DND-41 (cell line): ENCODE measurements around the gene PIK3R4.

Experiments used
- ATAC-seq: fragments of 200-7000 bp; cut with Tn5 transposase; 3 replicates; pipeline ENCODE4 v1.9.1; 2021; ENCODE audit warnings: low read depth; ENCODE audit not compliant: insufficient read depth
- DNase-seq: peaks from one replicate; pipeline ENCODE4 v3.0.0-alpha.2; 2020
- H2AFZ ChIP-seq: 2 replicates; pipeline ENCODE4 v1.6.0; 2012; ENCODE audit warnings: low read depth, low read length
- H3K27ac ChIP-seq: 2 replicates; pipeline ENCODE4 v1.5.1; 2012; ENCODE audit warnings: low read length, inconsistent platforms
- H3K27me3 ChIP-seq: fragments of 200-600 bp; sonication (generic); 2 replicates; pipeline ENCODE4 v1.6.0; 2012; ENCODE audit warnings: low read length, mild to moderate bottlenecking, inconsistent platforms; ENCODE audit not compliant: insufficient read depth, poor library complexity
- H3K36me3 ChIP-seq: 2 replicates; pipeline ENCODE4 v1.5.1; 2012; ENCODE audit warnings: low read length, inconsistent platforms; ENCODE audit not compliant: insufficient read depth
- H3K4me1 ChIP-seq: 2 replicates; pipeline ENCODE4 v1.5.1; 2012; ENCODE audit warnings: mild to moderate bottlenecking, low read length; ENCODE audit not compliant: insufficient read depth
- H3K4me2 ChIP-seq: 2 replicates; pipeline ENCODE4 v1.6.0; 2012; ENCODE audit warnings: mild to moderate bottlenecking, moderate library complexity, low read length, inconsistent platforms; ENCODE audit not compliant: insufficient read depth
- H3K4me3 ChIP-seq, 2 experiments: fragments of 200-600 bp in 1 of 2; shearing (Covaris generic) in 1 of 2; 2 replicates each; pipeline ENCODE4 v1.5.1; 2012 to 2016; ENCODE audit warnings: inconsistent platforms in 2 of 2, low read length in 2 of 2, mild to moderate bottlenecking in 2 of 2, low read depth in 1 of 2, moderate library complexity in 1 of 2
- H3K79me2 ChIP-seq: 2 replicates; pipeline ENCODE4 v1.6.0; 2012; ENCODE audit warnings: low read length, inconsistent platforms; ENCODE audit not compliant: insufficient read depth
- H3K9ac ChIP-seq: 2 replicates; pipeline ENCODE4 v1.6.0; 2012; ENCODE audit warnings: low read depth, mild to moderate bottlenecking, inconsistent platforms, low read length, moderate library complexity
- H3K9me3 ChIP-seq: 2 replicates; pipeline ENCODE4 v1.5.1; 2012; ENCODE audit warnings: low read length, moderate library complexity, mild to moderate bottlenecking, inconsistent platforms; ENCODE audit not compliant: insufficient read depth, severe bottlenecking
- H4K20me1 ChIP-seq: 2 replicates; pipeline ENCODE4 v1.6.0; 2012; ENCODE audit warnings: low read length; ENCODE audit not compliant: insufficient read depth
- EZH2 ChIP-seq: IDR thresholded peaks from 3 replicates; pipeline ENCODE4 v1.6.1; 2012; ENCODE audit warnings: borderline replicate concordance, low read depth, mild to moderate bottlenecking, moderate library complexity, low read length, inconsistent platforms; ENCODE audit not compliant: severe bottlenecking
- TF ChIP-seq, protein P1 (sequence below): IDR thresholded peaks from 2 replicates; pipeline ENCODE4 v1.5.1; 2012; ENCODE audit warnings: borderline replicate concordance, low read length, moderate library complexity, mild to moderate bottlenecking; ENCODE audit not compliant: poor library complexity, severe bottlenecking; ENCODE audit errors: extremely low read depth

Gene PIK3R4

GRCh38 chr3:130687327-130687726 lies 59.3 kb downstream of the PIK3R4 start:
- ATAC-seq: no peak
- Histone ChIP-seq H3K27me3 (no peaks in the 10 kb centered on the region), H3K36me3 (peaks cover 46% of the 10 kb centered on the region), H3K9me3 (no peaks in the 10 kb centered on the region), H2AFZ (no peak overlapping the region), H3K79me2 (no peaks in the 10 kb centered on the region), H3K27ac (no peak overlapping the region), H4K20me1 (no peaks in the 10 kb centered on the region), H3K4me1 (no peaks in the 10 kb centered on the region), H3K9ac (no peak overlapping the region), H3K4me3 (no peak overlapping the region), H3K4me2 (no peak overlapping the region)
- DNase-seq: no peak
- no peak for TF ChIP-seq EZH2
- TF ChIP-seq, protein P1, sequence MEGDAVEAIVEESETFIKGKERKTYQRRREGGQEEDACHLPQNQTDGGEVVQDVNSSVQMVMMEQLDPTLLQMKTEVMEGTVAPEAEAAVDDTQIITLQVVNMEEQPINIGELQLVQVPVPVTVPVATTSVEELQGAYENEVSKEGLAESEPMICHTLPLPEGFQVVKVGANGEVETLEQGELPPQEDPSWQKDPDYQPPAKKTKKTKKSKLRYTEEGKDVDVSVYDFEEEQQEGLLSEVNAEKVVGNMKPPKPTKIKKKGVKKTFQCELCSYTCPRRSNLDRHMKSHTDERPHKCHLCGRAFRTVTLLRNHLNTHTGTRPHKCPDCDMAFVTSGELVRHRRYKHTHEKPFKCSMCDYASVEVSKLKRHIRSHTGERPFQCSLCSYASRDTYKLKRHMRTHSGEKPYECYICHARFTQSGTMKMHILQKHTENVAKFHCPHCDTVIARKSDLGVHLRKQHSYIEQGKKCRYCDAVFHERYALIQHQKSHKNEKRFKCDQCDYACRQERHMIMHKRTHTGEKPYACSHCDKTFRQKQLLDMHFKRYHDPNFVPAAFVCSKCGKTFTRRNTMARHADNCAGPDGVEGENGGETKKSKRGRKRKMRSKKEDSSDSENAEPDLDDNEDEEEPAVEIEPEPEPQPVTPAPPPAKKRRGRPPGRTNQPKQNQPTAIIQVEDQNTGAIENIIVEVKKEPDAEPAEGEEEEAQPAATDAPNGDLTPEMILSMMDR: no peak

DNA sequence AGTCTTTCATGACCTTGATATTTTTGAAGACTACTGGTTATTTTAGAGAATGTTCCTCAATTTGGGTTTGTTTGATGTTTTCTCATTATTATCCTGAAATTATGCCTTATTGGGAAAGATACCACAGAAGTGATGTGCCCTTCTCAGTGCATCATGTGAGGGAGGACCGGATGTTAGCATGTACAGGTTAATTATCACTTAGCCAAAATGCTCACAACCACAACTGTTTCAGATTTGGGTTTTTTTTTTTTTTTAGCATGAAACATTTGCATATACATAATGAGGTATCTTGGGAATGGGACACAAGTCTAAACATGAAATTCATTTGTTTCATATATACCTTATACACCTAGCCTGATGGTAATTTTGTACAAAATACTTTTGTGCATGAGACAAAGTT lies 59.8 kb downstream of the PIK3R4 start:
- peaks cover 51% of the 10 kb centered on the region for H3K36me3 ChIP-seq

DNA sequence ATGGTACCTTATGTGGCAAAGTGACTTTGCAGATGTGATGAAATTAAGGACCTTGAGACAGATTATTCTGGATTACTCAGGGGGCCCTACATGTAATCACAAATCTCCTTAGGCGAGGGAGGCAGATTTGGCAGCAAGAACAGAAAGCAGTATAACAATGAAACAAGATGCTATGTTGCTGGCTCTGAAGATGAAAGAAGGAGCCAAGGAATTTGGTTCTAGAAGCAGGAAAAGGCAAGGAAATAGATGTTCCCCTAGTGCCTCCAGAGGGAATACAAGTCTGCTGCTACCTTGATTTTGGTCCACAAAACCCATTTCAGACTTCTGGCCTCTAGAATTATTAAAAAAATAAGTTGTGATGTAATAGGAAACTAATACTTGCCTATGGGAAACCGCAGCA lies 64.5 kb downstream of the PIK3R4 start:
- DNase-seq (no peak), ATAC-seq (no peak)
- H3K4me2 ChIP-seq: no peak overlapping the region
- H2AFZ ChIP-seq: no peak overlapping the region
- H3K79me2 ChIP-seq: no peaks in the 10 kb centered on the region
- no peaks in the 10 kb centered on the region for H3K9me3 ChIP-seq
- H3K9ac ChIP-seq: no peak overlapping the region
- no peaks in the 10 kb centered on the region for H3K27me3 ChIP-seq
- no peak for TF ChIP-seq EZH2
- TF ChIP-seq, protein P1: no peak
- H3K36me3 ChIP-seq: peaks cover 54% of the 10 kb centered on the region
- no peak overlapping the region for H3K4me3 ChIP-seq
- H4K20me1 ChIP-seq: no peaks in the 10 kb centered on the region
- H3K27ac ChIP-seq: no peak overlapping the region
- H3K4me1 ChIP-seq: no peaks in the 10 kb centered on the region

More for the DNA sequence above, 59.8 kb downstream of the PIK3R4 start:
- Histone ChIP-seq H3K4me2 (no peak overlapping the region), H2AFZ (no peak overlapping the region), H3K27ac (no peak overlapping the region), H3K27me3 (no peaks in the 10 kb centered on the region), H3K4me3 (no peak overlapping the region), H3K79me2 (no peaks in the 10 kb centered on the region), H3K4me1 (no peaks in the 10 kb centered on the region), H4K20me1 (no peaks in the 10 kb centered on the region), H3K9ac (no peak overlapping the region), H3K9me3 (no peaks in the 10 kb centered on the region)
- ATAC-seq: no peak
- TF ChIP-seq, protein P1: no peak
- TF ChIP-seq EZH2: no peak
- DNase-seq: no peak

DNA sequence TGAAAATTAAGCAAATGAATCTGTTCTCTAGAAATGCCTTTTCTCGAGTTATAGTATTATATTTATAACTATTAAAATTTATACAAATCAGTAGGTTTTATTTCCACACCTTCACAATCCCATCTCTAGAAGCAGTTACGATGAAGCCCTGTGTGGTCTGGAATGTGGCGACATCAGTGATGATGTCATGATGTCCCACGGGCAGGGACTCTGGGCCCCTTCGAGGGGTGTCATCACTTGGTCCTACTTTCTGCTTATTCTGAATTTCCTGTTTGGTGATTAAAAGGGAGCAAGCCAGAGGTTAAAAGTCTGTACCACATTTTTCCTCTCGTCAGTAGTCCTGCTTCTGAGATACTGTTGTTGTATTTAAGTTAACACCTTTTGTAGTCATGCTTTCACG lies 67.4 kb downstream of the PIK3R4 start:
- TF ChIP-seq, protein P1: no peak
- no peak for TF ChIP-seq EZH2
- no peaks in the 10 kb centered on the region for H3K9me3 ChIP-seq
- H3K27ac ChIP-seq: no peak overlapping the region
- H3K4me1 ChIP-seq: no peaks in the 10 kb centered on the region
- no peaks in the 10 kb centered on the region for H3K27me3 ChIP-seq
- H3K79me2 ChIP-seq: no peaks in the 10 kb centered on the region
- H3K4me3 ChIP-seq: no peak overlapping the region
- ATAC-seq (no peak), DNase-seq (no peak)
- H3K4me2 ChIP-seq: no peak overlapping the region
- no peaks in the 10 kb centered on the region for H4K20me1 ChIP-seq
- H3K9ac ChIP-seq: no peak overlapping the region
- peaks cover 67% of the 10 kb centered on the region for H3K36me3 ChIP-seq
- no peak overlapping the region for H2AFZ ChIP-seq
